ENCODE results near the gene MPZL1.

GRCh38 chr1:167707942-167708341, 13.8 kb upstream of the MPZL1 start:
- TF ChIP-seq CTCF (IDR thresholded peaks at IDR 0.05; ENCODE audit: low read depth, low read length, missing input control) (no peak), YY1 (IDR thresholded peaks at IDR 0.05) (no peak), GABPA (IDR thresholded peaks at IDR 0.05 in 1 of 2, conservative IDR thresholded peaks at IDR 0.05 in 1 of 2) (no peak), JUND (IDR thresholded peaks at IDR 0.05) (no peak), EGR1 (IDR thresholded peaks at IDR 0.05; ENCODE audit: low read depth in 2 of 2) (no peak)
- TF ChIP-seq, protein P1, sequence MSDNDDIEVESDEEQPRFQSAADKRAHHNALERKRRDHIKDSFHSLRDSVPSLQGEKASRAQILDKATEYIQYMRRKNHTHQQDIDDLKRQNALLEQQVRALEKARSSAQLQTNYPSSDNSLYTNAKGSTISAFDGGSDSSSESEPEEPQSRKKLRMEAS (IDR thresholded peaks at IDR 0.05): no peak

Data from liver (tissue), 3 donors.